Measurements from ENCODE around the gene TSPYL6. TPM values are rescaled to one million over a fixed set of nuclear protein-coding genes. Genes with fewer than 3 reads are reported as not detected.

The TSPYL6 gene
- total and polyA plus RNA-seq, 2 of the 8 experiments (the other 6 are each of a cell fraction or from before 2014, with no cell fraction given), result not detected

DNA sequence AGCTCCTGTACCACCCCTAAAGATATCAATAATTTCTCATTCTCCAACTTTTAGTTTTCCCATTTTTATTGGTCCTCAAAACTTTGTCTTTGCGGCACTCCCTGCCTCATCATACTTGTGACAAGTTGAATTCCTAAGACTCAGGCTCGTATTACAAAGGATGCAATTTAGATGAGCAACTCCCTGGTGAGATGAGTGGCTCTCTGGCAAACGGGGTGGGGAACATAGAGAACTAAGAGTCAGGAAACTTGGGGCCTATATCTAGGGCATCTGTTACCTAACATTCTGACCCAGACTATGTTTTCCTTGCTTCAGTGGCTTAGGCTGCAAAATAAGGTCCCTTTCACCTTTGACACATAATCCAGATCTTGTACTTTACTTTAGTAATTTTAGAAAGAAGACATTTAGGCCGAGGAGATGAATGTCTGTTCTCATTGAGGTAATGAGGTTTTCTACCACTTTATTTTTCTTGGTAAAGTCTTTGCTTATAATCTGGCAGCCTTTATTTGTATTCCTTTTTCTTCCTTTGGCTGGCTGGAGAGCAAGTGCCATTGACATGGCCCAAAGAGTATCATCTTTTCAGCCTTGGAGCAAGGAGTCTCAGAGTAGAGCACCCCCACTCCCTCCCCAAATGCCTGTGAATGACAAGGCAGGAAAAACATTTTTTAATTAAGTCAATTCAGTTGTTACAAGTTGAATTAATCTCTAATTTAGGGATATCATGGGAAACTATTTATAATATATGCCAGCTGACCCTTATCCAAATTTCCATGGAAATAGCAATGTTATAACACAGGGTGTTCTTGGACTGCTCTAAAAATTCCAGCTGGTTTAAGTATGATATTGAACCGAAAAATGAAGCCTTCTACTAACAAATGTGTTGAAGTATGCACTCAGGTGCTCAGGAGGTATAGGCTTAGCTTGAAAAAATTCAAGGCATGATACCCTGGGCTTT, 15.2 kb downstream of the TSPYL6 start:
- 31% methylated on average over 5 of the region's 5 CpGs; no CpG with 5 or more reads in 1 of the 2 experiments for WGBS, 2 experiments (ENCODE audit: extremely low coverage in 1 of 2, insufficient coverage in 1 of 2, insufficient read length in 1 of 2, insufficient replicate concordance in 2 of 2, low coverage in 1 of 2, low lambda C conversion rate in 2 of 2, missing lambda C conversion rate in 1 of 2)
- Histone ChIP-seq H3K4me1 (replicated peaks in 1 of 4; ENCODE audit: control insufficient read depth in 3 of 4, insufficient read depth in 4 of 4, low read length in 3 of 4) (peaks cover 0 to 2% (median under 1%) of the 10 kb centered on the region in 4 experiments; a peak in 3 of 7 replicates), H3K79me2 (ENCODE audit: control insufficient read depth in 1 of 2, insufficient read depth in 2 of 2, low read length in 2 of 2) (no peaks in the 10 kb centered on the region), H3K4ac (replicated peaks; ENCODE audit: insufficient read length, low read depth, low read length) (no peak overlapping the region), H3K23me2 (ENCODE audit: low read depth, low read length) (no peaks in the 10 kb centered on the region), H3K4me2 (ENCODE audit: insufficient read depth in 1 of 2, low read depth in 2 of 2, low read length in 2 of 2) (peak overlapping the region in 1 of 2 experiments; percentile 16; a peak in 1 of 4 replicates), H4K8ac (ENCODE audit: extremely low read depth, insufficient read depth, low read length) (no peak overlapping the region), H3K36me3 (ENCODE audit: control insufficient read depth in 2 of 4, insufficient read depth in 4 of 4, low read length in 3 of 4) (no peaks in the 10 kb centered on the region), H3K27me3 (replicated peaks in 1 of 4; ENCODE audit: control insufficient read depth in 3 of 4, extremely low read depth in 1 of 4, insufficient read depth in 3 of 4, low read length in 3 of 4) (peaks cover 0 to 2% (median 0%) of the 10 kb centered on the region in 4 experiments; a peak in 2 of 7 replicates), H3K27ac (ENCODE audit: low read depth, low read length) (no peak overlapping the region), H4K91ac (replicated peaks; ENCODE audit: insufficient read length, low read length) (no peak overlapping the region), H2AK5ac (ENCODE audit: low read depth, low read length) (no peak overlapping the region), H2BK120ac (replicated peaks; ENCODE audit: low read depth, low read length) (no peak overlapping the region), H3K4me3 (ENCODE audit: extremely low read depth in 1 of 4, insufficient read depth in 2 of 4, low read depth in 3 of 4, low read length in 4 of 4) (no peak overlapping the region), H2BK5ac (ENCODE audit: low read depth, low read length) (no peak overlapping the region), H3K23ac (ENCODE audit: insufficient read length) (no peak overlapping the region), H3K18ac (ENCODE audit: extremely low read depth, low read length) (no peak overlapping the region), H2BK15ac (ENCODE audit: low read length) (no peak overlapping the region), H2AFZ (ENCODE audit: low read length) (no peak overlapping the region), H4K20me1 (replicated peaks in 1 of 2; ENCODE audit: control insufficient read depth in 1 of 2, insufficient read depth in 2 of 2, low read length in 2 of 2) (no peaks in the 10 kb centered on the region), H2BK20ac (ENCODE audit: low read length) (no peak overlapping the region), H2BK12ac (ENCODE audit: low read depth, low read length) (no peak overlapping the region), H3K14ac (ENCODE audit: insufficient read length) (no peak overlapping the region), H3K9ac (replicated peaks in 1 of 4; ENCODE audit: extremely low read depth in 1 of 4, low read depth in 3 of 4, low read length in 3 of 4) (no peak overlapping the region), H4K5ac (ENCODE audit: insufficient read length, low read depth, low read length) (no peak overlapping the region), H3K9me3 (ENCODE audit: insufficient read depth in 2 of 2, low read depth in 1 of 2, low read length in 1 of 2) (no peaks in the 10 kb centered on the region), H3K79me1 (ENCODE audit: low read depth, low read length) (no peaks in the 10 kb centered on the region), H3K56ac (replicated peaks; ENCODE audit: insufficient read length, low read depth, low read length) (no peak overlapping the region)
- FAIRE-seq (peak; percentile 88), DNase-seq (ENCODE audit: low read depth in 1 of 2, low spot score in 2 of 2) (peak in 1 of 2 experiments; percentile 5)
- CTCF ChIA-PET (ENCODE audit: partially characterized antibody), result interaction anchor here (0.5 to 1.2 kb wide), 4 partner anchors 14 to 966 kb away, joined by 3 to 4 read pairs (median 4); no protein-coding TSS in a partner anchor
- POLR2A ChIA-PET (ENCODE audit: partially characterized antibody), result no interaction called here
- no peak for TF ChIP-seq MAFK (IDR thresholded peaks at IDR 0.05; ENCODE audit: low read depth, low read length)

Data from H1 (cell line).